Hematopoietic multipotent progenitor cell (in vitro differentiated cells): Measurements from ENCODE around the gene TXNRD2. TPM values are rescaled to one million over a fixed set of nuclear protein-coding genes. Genes with fewer than 3 reads are reported as not detected.
A peak's percentile ranks its signal among the peaks of the same experiment; 100 is the strongest.
"Not testable (repeated sequence)": the region's sequence is repeated elsewhere in the genome, so short reads cannot be mapped to it uniquely, and the experiment has no call there.

ENCODE experiments used
- DNase-seq, 3 donors: peaks; one replicate each; pipeline ENCODE4 v3.0.0-alpha.2; 2011 to 2015; ENCODE audit warnings: low read depth in 2 of 3, low spot score in 2 of 3
- total RNA-seq: library from RNA; depleted of rRNA; stranded (reverse); fragments of >200 nt; gene quantifications from one replicate; pipeline ENCODE4 v1.2.3, GENCODE V29; 2012

Gene TXNRD2
- total RNA-seq, 1 donor, result 31.5 TPM

DNA sequence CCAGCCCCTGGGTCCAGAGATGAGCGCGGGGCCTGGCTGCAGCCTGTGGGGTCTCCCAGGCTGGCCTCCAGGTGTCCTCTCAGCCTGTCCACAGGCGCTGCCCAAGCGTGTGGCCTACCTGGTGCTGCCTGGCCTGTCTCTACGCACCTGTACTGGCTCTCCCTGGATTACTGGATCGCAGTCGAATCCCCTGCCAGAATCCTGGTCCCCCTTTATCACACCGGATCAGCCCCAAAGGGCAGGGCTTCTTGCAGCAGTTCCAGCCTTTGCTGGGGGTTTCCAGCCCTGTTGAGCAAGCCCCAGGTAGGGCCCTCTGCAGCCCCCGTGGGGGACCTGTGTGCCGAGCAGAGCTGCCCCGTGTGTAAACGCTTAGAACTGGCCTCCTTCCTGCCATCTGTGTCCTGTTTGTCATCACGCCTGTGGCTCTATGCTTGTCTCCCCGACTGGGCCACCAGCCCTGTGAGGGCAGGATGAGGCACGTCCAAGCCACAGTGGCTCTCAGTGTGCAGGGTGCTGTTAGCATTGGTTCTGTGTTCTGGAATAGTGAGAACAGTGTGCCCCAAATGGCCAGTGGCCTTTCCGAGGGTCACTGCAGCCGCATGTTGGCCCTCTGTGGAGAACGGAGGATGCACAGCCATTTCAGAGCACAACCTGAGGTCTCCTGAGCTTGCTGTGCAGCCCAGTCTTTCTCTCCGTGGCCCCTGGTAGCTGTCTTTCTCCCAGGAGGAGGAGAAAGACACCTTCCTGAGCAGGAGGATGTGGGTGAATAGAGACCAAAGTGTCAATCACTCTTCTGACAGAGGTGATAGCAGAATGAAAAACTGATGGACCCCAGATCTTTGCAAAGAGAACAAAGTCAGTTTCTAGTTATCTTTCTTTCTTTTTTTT, 13.9 kb upstream of the TXNRD2 start:
- DNase-seq, result peak in 2 of 3 donors; percentile 89 to 92

DNA sequence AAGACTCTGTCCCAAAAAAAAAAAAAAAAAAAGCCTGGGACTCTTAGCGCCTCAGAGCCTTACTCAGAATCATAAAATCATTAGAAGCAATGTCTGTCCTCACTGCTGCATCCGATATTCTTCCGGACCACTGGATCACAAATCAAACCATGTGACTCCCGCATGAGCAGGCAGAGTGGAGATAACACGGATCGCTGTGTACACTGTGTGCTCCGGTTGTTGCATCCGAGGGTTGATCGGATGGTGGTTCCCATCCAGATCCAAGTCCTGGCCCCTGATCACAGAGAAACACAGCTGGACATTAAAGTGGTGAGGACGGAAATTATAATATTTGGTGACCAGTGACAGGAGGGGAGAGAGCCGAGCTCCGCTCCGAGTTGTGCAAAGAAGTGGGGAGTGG, 9.7 kb upstream of the TXNRD2 start:
- DNase-seq, result no peak

DNA sequence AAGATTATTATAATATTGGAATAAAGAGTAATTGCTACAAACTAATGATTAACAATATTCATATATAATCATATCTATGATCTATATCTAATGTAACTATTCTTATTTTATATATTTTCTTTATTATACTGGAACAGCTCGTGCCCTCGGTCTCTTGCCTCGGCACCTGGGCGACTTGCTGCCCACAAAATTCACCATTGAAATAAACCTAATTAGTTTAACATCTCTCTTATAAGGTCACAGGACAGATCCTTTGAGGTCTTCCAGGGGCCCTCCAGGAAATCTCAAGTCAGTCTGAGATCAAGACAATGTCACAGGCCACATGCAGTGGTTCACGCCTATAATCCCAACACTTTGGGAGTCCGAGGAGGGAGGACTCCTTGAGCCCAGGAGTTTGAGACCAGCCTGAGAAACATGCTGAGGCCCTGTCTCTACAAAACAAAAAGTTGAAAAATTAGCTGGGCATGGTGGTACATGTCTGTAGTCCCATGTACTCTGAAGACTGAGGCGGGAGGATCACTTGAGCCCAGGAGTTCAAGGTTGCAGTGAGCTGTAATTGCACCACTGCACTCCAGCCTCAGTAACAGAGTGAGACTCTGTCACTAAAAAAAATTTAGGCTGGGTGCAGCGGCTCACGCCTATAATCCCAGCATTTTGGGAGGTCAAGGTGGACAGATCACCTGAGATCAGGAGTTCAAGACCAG, 6.6 kb upstream of the TXNRD2 start:
- no peak for DNase-seq

DNA sequence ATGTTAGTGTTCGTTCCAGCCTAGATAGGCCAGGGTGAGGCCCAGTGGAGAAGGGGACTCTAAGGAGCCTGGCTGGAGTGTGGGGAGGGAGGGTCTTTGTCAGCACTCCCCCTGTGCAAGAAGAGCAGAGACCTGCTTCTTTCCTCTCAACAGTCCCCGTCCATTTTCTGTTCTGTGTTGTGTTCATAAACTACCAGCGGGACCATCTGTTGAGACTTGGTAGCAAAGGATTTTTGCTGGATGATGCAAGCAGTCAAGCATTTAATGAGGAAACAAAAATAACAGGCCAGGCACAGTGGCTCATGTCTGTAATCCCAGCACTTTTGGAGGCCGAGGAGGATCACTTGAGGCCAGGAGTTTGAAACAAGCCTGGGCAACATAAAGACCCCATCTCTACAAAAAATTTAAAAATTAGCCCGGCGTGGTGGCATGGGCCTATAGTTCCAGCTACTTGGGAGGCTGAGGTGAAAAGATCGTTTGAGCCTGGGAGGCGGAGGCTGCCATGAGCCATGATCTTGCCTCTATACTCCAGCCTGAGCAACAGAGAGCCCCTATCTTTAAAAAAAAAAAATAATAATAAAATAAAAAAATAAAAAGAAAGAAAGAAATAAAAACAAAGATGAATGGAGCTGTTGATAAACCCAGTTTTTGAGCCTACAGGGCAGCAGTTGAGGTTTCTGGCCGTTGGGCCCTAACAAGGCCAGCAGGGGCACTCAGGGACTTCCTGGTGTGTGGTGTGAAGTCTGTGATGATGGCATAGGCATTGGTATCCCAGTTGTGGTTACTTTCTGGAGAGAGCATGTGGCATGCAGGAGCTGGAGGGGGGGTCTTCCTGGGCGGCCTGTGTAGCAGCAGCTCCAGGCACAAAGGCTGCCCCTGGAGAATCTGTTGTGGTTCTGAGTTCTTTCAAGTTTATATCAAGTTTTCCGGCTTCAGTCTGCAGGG, 1.7 kb upstream of the TXNRD2 start:
- peak in 2 of 3 donors; percentile 47 to 59 for DNase-seq

DNA sequence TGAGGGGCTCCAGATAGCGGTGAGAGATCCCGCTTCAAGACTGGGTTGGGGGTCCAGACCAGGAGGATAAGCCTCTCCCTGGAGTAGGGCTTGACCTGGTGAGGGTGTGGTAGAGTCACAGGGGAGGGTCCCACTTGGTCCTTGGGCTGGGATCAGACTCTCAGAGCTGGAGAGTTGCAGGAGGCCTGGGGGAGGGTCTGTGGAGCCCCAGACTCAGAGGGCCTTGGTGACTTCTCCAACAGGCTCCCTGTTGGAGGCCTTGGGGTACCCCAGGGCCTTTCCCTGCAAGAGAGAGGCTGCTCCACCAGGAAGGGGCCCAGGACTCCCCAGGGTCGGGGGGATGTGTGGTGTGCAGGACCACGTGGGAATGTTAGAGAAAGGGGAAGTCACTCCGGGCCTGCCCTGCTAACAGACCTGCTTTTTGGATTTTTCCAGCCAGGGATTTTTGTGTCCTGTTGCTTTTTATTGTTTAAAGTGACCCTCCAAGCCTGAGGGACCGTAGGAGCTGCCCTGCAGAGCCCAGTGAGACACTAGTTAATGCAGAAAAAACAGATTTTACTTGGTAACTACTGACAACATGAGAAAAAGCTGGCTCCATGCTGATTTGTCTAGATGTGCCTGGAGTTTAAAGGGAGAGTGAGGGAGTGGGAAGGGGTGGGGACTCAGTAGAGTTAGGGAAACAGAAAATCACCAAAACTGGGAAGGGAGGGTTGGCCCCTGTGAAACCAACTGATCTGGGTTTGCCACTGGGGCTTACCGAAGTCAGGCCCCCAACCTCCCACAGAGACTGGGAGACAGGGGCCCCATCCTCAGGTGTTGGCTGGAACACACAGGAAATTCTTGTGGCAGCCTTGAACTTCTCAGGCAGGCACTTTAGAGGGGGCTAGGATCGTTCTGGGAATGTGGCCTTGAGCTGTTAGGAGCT, 801 bp upstream of the TXNRD2 start:
- DNase-seq, result peak in 2 of 3 donors; percentile 45 to 49

DNA sequence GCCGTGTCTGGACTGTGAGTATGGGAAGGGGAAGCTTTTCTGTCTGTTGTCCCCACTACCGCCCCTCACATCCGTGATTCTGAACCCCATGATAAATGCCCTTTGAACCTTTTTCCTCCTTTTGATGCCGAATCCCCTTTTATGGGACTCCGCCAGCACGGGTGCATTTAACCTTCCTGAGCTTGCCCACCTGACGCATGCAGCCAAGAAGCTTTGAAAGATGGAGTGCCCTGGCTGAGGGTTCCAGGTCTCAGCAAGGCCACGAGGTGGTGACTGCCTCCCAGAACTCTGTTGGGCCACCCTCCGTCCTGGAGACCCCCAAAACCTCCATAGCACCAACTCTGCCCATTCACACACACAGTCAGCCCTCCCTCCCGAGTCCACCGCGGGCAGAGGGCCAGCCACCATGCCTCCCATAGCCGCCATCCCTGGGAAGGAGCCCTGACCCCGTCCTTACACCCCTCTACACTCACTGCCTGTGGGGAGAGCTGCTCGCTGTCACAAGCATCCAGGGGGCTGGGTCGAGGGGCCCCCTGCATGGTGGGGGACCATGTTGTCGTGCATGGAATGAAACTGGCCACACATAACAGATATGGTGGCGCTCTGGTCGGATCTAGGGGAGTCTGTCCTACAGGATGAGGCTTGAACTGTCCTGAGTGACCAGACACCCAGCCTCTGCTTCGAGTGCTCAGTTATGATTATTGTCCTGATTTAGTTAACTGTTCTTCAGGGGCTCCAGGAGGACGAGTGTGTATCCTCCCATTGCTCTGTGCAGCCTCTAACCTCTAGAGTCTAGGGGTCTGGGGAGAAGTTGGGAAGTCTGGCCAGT, 868 bp downstream of the TXNRD2 start:
- DNase-seq, result no peak

DNA sequence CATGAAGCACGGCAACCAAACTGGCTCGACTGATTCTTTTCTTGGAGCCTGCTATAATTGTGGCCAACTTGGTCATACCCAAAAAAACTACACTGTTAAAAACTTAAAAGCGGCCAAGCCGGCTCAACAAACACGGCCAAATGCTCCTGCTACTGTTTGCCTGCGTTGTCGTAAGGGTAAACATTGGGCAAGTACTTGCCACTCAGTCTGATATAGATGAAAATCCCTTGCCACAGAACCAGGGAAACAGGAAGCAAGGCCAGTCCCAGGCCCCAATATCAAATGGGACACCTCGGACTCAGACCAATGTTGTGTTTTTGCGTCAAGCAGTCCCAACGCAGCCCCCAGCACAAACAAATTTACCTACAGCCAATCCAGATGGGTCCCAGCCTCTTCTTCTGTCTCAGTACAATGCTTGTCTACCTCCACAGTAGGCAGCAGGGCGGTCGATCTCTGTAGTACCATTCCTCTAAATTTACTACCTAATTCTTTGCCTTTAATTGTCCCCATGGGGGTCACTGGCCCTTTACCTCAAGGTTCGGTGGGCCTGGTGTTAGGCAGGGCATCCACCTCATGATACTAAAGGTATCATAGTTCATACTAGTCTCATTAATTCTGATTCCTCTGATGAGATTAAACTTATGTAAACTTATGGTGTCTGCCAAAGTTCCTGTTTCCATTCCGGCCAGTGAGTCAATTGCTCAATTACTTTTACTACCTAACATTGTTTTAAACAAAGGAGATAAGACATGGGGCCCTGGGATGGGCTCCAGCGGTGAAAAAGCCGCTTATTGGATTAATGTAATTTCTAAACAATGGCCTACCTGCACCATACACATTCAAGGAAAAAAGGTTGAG, 3.8 kb downstream of the TXNRD2 start:
- DNase-seq, result no peak

DNA sequence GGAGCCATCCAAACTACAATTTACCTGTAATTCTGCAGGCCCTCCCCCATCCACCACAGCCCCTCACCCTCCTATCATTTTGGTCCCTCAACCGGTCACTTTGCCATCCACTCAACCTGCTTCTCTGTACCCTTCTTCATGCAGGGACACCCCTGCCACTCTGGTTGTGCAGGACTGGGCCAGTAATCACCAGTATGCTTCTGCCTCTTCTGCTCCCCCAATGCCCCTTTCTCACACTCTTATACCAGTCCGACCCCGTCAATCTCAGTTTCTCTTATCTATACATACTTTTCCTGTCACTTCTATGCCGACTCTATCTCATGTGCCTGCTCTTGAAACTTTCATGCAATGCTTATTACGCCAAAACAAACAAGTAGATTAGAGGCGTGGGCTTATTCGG, 5.1 kb downstream of the TXNRD2 start:
- DNase-seq, result no peak

DNA sequence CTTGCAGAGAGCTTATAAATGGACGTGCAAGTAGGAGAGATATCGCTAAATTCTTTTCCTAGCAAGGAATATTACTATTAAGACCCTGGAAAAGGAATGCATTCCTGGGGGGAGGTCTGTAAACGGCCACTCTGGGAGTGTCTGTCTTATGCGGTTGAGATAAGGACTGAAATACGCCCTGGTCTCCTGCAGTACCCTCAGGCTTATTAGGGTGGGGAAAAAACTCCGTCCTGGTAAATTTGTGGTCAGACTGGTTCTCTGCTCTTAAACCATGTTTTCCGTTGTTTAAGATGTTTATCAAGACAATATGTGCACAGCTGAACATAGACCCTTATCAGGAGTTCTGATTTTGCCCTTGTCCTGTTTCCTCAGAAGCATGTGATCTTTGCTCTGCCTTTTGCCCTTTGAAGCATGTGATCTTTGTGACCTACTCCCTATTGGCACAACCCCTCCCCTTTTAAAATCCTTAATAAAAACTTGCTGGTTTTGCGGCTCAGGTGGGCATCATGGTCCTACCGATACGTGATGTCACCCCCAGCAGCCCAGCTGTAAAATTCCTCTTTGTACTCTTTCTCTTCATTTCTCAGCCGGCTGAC, 6.4 kb downstream of the TXNRD2 start:
- not testable (repeated sequence) for DNase-seq

DNA sequence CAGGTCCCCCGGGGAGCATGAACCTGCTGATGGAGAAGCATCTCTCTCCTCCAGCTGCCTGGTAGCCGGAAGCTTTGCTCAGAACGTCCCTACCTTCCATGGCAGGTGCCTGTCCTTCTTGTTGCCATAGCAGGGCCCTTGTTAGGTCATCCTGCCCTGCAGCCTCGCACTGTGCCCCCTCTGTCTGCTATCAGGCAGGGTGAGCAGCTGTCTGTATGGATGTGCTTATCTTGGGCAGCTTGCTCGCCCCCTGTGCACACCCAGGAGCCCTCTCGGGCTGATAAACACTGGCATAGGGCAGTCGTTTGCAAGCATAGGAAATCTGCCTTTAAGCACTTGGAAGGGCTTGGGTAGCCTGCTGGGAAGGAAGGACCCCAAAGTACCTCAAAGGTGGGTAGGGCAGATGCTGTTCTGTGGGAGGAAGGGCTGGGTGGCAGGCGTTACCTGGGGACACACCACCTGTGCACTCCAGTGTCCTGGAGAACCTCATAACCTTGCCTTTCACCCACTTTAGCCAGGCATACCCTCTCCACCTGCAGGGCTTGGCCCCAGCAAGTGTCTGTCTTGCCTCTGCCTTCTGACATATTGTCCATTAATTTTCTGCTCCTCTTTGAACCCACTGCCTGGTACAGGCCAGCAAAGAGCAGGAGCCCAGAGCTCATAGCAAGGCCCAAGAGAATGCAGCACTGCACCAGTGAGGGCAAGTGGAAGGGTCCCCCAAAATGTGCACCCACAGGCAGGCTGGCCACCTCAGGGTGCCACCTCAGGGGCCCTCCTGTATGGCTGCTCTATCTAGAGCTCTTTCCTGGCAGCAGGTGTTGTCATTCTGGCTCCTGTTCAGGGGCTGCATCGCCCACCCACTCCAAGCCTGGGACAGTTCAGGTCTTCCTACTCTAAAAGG, 8.0 kb downstream of the TXNRD2 start:
- DNase-seq, result no peak

DNA sequence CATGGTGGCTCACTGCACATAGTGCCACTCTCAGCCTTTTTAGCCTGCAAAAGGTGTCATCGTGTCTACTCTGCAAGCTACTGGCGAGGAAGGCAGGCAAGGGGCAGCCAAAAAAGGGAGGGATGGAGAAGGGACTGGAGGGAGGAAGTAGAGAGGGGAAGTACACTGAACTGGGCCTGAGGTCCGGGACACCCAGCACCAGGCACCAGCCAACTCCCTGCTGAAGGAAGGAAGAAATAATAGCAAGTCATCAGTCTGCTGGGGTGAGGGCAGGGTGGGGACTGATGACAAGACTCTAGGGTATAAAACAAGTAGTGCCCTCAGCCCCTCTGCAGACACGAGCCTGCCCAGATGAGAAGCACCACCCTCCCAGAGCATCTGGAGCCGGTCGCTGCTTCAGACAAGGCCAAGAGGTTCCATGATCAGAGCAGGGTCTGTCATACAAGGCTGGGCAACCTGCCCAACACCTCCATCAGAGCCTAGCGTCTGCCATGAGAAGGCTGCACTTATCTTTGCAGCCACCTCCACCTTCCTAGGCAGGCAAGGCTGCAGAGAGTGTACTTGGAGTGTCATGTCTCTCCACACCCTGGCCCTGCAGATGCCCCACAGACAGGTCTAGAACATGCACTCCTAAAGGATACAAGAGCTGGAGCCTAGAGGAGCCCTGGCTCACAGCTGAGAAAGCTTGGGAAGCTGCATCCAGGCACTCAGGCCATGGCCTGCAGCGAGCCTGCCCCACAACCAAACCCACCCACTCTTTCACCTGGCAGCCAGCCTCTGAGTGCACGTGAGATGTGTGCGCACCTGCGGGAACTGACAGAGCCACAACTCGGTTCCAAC, 9.0 kb downstream of the TXNRD2 start:
- peak in 1 of 3 donors; percentile 31 for DNase-seq

DNA sequence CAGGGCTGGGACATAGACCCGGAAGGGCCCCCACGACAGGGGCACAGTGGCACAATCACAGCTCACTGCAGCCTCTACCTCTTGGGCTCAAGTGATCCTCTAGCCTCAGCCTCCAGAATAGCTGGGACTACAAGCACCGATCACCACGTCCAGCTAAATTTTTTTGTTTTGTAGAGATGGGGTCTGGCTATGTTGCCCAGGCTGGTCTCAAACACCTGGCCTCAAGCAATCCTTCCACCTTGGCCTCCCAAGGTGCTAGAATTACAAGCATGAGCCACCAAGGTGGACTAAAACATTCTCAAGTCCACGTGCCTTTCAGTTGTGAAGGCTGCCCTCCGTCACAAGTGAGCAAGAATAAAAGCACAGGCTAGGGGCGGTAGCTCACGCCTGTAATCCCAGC, 10.1 kb downstream of the TXNRD2 start:
- DNase-seq, result no peak

DNA sequence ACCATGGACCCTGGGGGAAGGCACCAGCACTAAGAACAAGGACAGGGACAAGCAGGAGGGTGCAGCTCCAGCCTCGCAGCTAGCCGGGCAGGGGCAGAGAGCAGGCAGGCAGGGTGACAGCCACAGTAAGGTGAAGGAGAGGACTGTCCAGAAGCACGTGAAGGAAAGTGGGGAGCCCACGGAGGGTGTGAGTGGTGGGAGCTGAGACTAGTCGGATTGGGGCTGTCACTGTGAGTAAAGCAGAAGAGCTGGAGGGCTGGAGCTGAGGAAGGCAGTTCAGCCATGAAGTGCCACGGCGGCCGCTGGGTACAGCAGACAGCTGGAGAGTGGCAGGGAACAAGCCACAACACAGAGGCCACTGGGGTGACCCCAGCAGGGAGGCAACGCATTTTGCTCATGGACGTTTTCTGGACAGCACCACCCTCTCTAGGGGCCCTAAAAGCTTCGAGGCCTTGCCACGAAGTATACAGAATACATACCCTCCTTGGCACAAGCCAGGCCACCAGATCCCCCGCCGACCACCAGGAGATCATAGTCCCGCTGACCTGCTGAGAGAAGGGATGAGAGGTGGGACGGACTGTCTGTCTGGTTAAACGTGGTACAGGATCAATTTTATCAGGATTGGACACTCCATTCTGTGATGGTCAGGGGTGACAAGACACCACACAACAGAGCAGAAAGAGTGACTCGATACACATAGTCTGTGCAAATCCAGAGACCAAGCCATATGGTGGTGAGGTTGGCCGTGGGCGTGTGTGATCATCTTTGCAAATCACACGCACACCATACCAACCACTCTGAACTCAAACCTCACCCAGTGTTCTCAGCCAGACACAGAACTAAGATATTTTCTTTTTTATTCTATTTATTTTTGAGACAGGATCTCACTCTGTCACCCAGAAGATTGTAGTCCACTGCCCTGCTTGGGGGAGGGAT, 10.8 kb downstream of the TXNRD2 start:
- no peak for DNase-seq
